ENCODE data around the gene GPR52. TPM values are rescaled to one million over a fixed set of nuclear protein-coding genes. Genes with fewer than 3 reads are reported as not detected.

GPR52 gene
- total RNA-seq, 4 donors from 2014 or later, result 6.6 to 18.3 (median 9.4) TPM

- no peaks in the 10 kb centered on the region for H3K9me3 ChIP-seq
- DNase-seq, result no peak
- 96% methylated on average over 2 of the region's 2 CpGs for WGBS, 2 donors
These were observed 32.3 kb upstream of the GPR52 start for GRCh38 chr1:174415506-174415905.

GRCh38 chr1:174417921-174418320 is 29.8 kb upstream of the GPR52 start:
- Histone ChIP-seq H3K4me3 (replicated peaks in 1 of 3) (no peak overlapping the region), H3K36me3 (no peaks in the 10 kb centered on the region), H3K4me1 (no peaks in the 10 kb centered on the region), H3K9me3 (no peaks in the 10 kb centered on the region), H3K27me3 (no peaks in the 10 kb centered on the region), H3K27ac (no peak overlapping the region)
- no peak for DNase-seq
- no peak for TF ChIP-seq CTCF (IDR thresholded peaks at IDR 0.05)
- TF ChIP-seq POLR2A (IDR thresholded peaks at IDR 0.05), result no peak
- whole genome bisulfite sequencing, 2 donors, result 92 to 94% methylated on average over 2 of the region's 2 CpGs
- intact Hi-C loops (cut with DNase I), result no loop called here

More at GRCh38 chr1:174415506-174415905, 32.3 kb upstream of the GPR52 start:
- no peaks in the 10 kb centered on the region for H3K27me3 ChIP-seq
- no peak overlapping the region for H3K4me3 ChIP-seq (replicated peaks in 1 of 3)
- no peak for TF ChIP-seq POLR2A (IDR thresholded peaks at IDR 0.05)
- no peak for TF ChIP-seq CTCF (IDR thresholded peaks at IDR 0.05)
- H3K27ac ChIP-seq, result no peak overlapping the region
- H3K4me1 ChIP-seq, result no peaks in the 10 kb centered on the region
- intact Hi-C loops (cut with DNase I), result no loop called here
- H3K36me3 ChIP-seq, result no peaks in the 10 kb centered on the region

GRCh38 chr1:174425121-174425520 is 22.6 kb upstream of the GPR52 start:
- H3K4me1 ChIP-seq, result no peaks in the 10 kb centered on the region
- H3K27me3 ChIP-seq, result no peaks in the 10 kb centered on the region
- no peak for TF ChIP-seq CTCF (IDR thresholded peaks at IDR 0.05)
- no peak for TF ChIP-seq POLR2A (IDR thresholded peaks at IDR 0.05)
- no peaks in the 10 kb centered on the region for H3K9me3 ChIP-seq
- intact Hi-C loops (cut with DNase I), result no loop called here
- no peaks in the 10 kb centered on the region for H3K36me3 ChIP-seq
- H3K27ac ChIP-seq, result no peak overlapping the region
- H3K4me3 ChIP-seq (replicated peaks in 1 of 3), result no peak overlapping the region
- no peak for DNase-seq

- TF ChIP-seq POLR2A (IDR thresholded peaks at IDR 0.05), result no peak
- no peak for TF ChIP-seq CTCF (IDR thresholded peaks at IDR 0.05)
- Histone ChIP-seq H3K27ac (no peak overlapping the region), H3K9me3 (no peaks in the 10 kb centered on the region), H3K36me3 (no peaks in the 10 kb centered on the region), H3K27me3 (no peaks in the 10 kb centered on the region), H3K4me3 (replicated peaks in 1 of 3) (no peak overlapping the region), H3K4me1 (no peaks in the 10 kb centered on the region)
- DNase-seq, result no peak
- intact Hi-C loops (cut with DNase I), result no loop called here
- WGBS, 2 donors, result 97 to 99% methylated on average over 3 of the region's 3 CpGs
These were observed 21.6 kb upstream of the GPR52 start for GRCh38 chr1:174426153-174426552.

GRCh38 chr1:174428033-174428432 is 19.7 kb upstream of the GPR52 start:
- no peaks in the 10 kb centered on the region for H3K36me3 ChIP-seq

More at GRCh38 chr1:174428033-174428432, 19.7 kb upstream of the GPR52 start:
- TF ChIP-seq POLR2A (IDR thresholded peaks at IDR 0.05), result no peak
- no peak for TF ChIP-seq CTCF (IDR thresholded peaks at IDR 0.05)
- Histone ChIP-seq H3K4me3 (replicated peaks in 1 of 3) (no peak overlapping the region), H3K4me1 (no peaks in the 10 kb centered on the region), H3K27ac (no peak overlapping the region), H3K27me3 (no peaks in the 10 kb centered on the region), H3K9me3 (no peaks in the 10 kb centered on the region)
- no peak for DNase-seq
- WGBS, 2 donors, result 75 to 81% methylated on average over 3 of the region's 3 CpGs
- intact Hi-C loops (cut with DNase I), result no loop called here
